ENCODE results near the gene SPTBN1.

DNA sequence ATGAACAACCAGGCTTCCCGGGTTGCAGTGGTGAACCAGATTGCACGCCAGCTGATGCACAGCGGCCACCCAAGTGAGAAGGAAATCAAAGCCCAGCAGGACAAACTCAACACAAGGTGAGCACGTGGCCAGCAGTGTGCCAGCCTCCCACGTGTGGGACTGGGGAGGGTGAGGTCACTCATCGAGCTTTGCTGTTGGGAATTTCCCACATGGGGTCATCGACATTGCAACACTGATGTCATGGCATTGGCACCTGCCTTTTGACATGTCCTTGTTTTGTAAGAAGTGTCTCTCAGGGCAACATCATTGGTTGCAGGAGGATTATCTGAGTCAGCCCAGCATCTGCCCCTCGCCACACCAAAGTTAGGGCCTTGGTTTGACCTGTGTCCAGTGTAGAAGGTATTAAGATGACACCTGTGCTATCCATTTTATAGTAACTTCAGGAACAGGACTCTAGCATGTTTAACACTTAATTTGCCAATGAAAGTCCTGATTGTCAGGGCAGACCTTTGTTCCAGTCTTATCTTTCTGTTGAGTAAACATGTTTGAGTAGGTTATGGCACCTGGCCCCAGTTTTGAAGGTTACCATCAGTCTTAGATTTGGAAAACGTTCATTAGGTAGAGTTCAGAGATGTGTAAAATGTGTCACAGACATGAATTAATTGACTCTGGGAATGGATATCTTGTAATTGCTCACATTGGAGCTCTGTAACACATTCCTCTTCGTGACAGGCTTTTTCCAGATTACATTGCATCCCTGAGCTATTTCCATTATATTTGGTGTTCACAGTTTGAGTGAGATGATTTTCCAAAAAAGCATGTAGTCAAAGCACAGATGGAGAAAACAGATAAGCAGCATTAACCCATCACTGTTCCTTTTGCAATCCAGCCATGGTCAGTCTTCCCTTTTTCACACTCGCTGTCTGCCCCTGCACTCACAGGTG lies 174.1 kb downstream of the SPTBN1 start:
- TF ChIP-seq, protein P1, sequence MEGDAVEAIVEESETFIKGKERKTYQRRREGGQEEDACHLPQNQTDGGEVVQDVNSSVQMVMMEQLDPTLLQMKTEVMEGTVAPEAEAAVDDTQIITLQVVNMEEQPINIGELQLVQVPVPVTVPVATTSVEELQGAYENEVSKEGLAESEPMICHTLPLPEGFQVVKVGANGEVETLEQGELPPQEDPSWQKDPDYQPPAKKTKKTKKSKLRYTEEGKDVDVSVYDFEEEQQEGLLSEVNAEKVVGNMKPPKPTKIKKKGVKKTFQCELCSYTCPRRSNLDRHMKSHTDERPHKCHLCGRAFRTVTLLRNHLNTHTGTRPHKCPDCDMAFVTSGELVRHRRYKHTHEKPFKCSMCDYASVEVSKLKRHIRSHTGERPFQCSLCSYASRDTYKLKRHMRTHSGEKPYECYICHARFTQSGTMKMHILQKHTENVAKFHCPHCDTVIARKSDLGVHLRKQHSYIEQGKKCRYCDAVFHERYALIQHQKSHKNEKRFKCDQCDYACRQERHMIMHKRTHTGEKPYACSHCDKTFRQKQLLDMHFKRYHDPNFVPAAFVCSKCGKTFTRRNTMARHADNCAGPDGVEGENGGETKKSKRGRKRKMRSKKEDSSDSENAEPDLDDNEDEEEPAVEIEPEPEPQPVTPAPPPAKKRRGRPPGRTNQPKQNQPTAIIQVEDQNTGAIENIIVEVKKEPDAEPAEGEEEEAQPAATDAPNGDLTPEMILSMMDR (IDR thresholded peaks at IDR 0.05), result no peak
- TF ChIP-seq POLR2A (IDR thresholded peaks at IDR 0.05), result no peak
